SK-N-SH treated with all-trans-retinoic acid at 6 μM for 48 hours (cell line): Measurements from ENCODE around the gene GLRX2.

Experiments used
- ATAC-seq: fragments of 200-7000 bp; cut with Tn5 transposase; 3 replicates; pipeline ENCODE4 v1.9.1; 2020; ENCODE audit warnings: mild to moderate bottlenecking, moderate library complexity
- ARNTL ChIP-seq: fragments of 450-650 bp; formaldehyde crosslinking; IDR thresholded peaks from 2 replicates; pipeline ENCODE4 v1.5.0; 2020; ENCODE audit warnings: low read depth, mild to moderate bottlenecking, moderate library complexity, borderline replicate concordance
- BACH2 ChIP-seq: fragments of 250-450 bp; sonication (Bioruptor Pico); IDR thresholded peaks from 2 replicates; pipeline ENCODE4 v1.9.0; 2021; ENCODE audit warnings: mild to moderate bottlenecking, borderline replicate concordance
- CREB5 ChIP-seq: fragments of 250-450 bp; sonication (Bioruptor Pico); IDR thresholded peaks from 2 replicates; pipeline ENCODE4 v1.5.1; 2020; ENCODE audit warnings: low read depth, mild to moderate bottlenecking, moderate library complexity
- CSDC2 ChIP-seq: fragments of 250-450 bp; sonication (Bioruptor Pico); IDR thresholded peaks from 2 replicates; pipeline ENCODE4 v1.5.0; 2020; ENCODE audit warnings: mild to moderate bottlenecking, moderate library complexity
- CSRNP3 ChIP-seq: fragments of 250-450 bp; sonication (Bioruptor Pico); IDR thresholded peaks from 2 replicates; pipeline ENCODE4 v1.5.1; 2021; ENCODE audit warnings: mild to moderate bottlenecking, moderate library complexity
- ESRRG ChIP-seq: fragments of 250-450 bp; sonication (Bioruptor Pico); IDR thresholded peaks from 2 replicates; pipeline ENCODE4 v1.6.1; 2021; ENCODE audit warnings: mild to moderate bottlenecking
- GLIS3 ChIP-seq: fragments of 250-450 bp; sonication (Bioruptor Pico); IDR thresholded peaks from 2 replicates; pipeline ENCODE4 v1.5.0; 2020; ENCODE audit warnings: mild to moderate bottlenecking, moderate library complexity
- OSR1 ChIP-seq: fragments of 250-450 bp; sonication (Bioruptor Pico); IDR thresholded peaks from 2 replicates; pipeline ENCODE4 v1.8.0; 2022; ENCODE audit warnings: moderate library complexity, mild to moderate bottlenecking, inconsistent platforms
- PATZ1 ChIP-seq: fragments of 250-450 bp; sonication (Bioruptor Pico); IDR thresholded peaks from 2 replicates; pipeline ENCODE4 v1.8.0; 2020; ENCODE audit warnings: mild to moderate bottlenecking, moderate library complexity, borderline replicate concordance
- POU6F1 ChIP-seq: fragments of 250-450 bp; sonication (Bioruptor Pico); IDR thresholded peaks from 2 replicates; pipeline ENCODE4 v1.8.0; 2021; ENCODE audit warnings: low read depth, mild to moderate bottlenecking, moderate library complexity, borderline replicate concordance
- SNAI2 ChIP-seq: fragments of 250-450 bp; sonication (Bioruptor Pico); IDR thresholded peaks from 2 replicates; pipeline ENCODE4 v1.5.0; 2020; ENCODE audit warnings: mild to moderate bottlenecking, moderate library complexity
- TCF4 ChIP-seq: fragments of 250-450 bp; sonication (Bioruptor Pico); IDR thresholded peaks from 2 replicates; pipeline ENCODE4 v1.8.0; 2021; ENCODE audit warnings: mild to moderate bottlenecking, moderate library complexity, borderline replicate concordance
- TOX ChIP-seq: fragments of 250-450 bp; sonication (Bioruptor Pico); IDR thresholded peaks from 2 replicates; pipeline ENCODE4 v1.8.0; 2021; ENCODE audit warnings: mild to moderate bottlenecking, moderate library complexity, borderline replicate concordance
- TSHZ2 ChIP-seq: fragments of 250-450 bp; sonication (Bioruptor Pico); IDR thresholded peaks from 2 replicates; pipeline ENCODE4 v1.5.0; 2020; ENCODE audit warnings: mild to moderate bottlenecking, moderate library complexity
- ZC3H10 ChIP-seq: fragments of 250-450 bp; sonication (Bioruptor Pico); IDR thresholded peaks from 2 replicates; pipeline ENCODE4 v1.5.1; 2021; ENCODE audit warnings: mild to moderate bottlenecking, moderate library complexity
- ZFP30 ChIP-seq: fragments of 450-650 bp; formaldehyde crosslinking; IDR thresholded peaks from 2 replicates; pipeline ENCODE4 v1.5.0; 2022; ENCODE audit warnings: mild to moderate bottlenecking, moderate library complexity
- ZNF565 ChIP-seq: fragments of 450-650 bp; formaldehyde crosslinking; conservative IDR thresholded peaks from 2 replicates; pipeline ENCODE4 v1.5.0; 2020; ENCODE audit warnings: low read depth, mild to moderate bottlenecking, moderate library complexity
- ZNF70 ChIP-seq: fragments of 450-650 bp; formaldehyde crosslinking; IDR thresholded peaks from 2 replicates; pipeline ENCODE4 v1.5.0; 2020; ENCODE audit warnings: mild to moderate bottlenecking, moderate library complexity
- ZNF8 ChIP-seq: fragments of 450-650 bp; formaldehyde crosslinking; IDR thresholded peaks from 2 replicates; pipeline ENCODE4 v1.5.0; 2020; ENCODE audit warnings: mild to moderate bottlenecking, moderate library complexity

GLRX2 gene

GRCh38 chr1:193062698-193063463, 42.3 kb downstream of the GLRX2 start:
- no peak for TF ChIP-seq GLIS3 (CRISPR knock-in tag)
- peak; percentile 94 for TF ChIP-seq ZNF8 (CRISPR knock-in tag)
- TF ChIP-seq, all 23 proteins: peak for 1
- no peak for ATAC-seq

GRCh38 chr1:193060938-193061337, 44.3 kb downstream of the GLRX2 start:
- TF ChIP-seq PATZ1 (CRISPR knock-in tag) (no peak), POU6F1 (CRISPR knock-in tag) (no peak), ARNTL (no peak), TCF4 (CRISPR knock-in tag) (no peak), ZNF70 (CRISPR knock-in tag) (no peak)
- ATAC-seq, result no peak

GRCh38 chr1:193060406-193060805, 44.8 kb downstream of the GLRX2 start:
- no peak for ATAC-seq
- TF ChIP-seq ZNF565 (CRISPR knock-in tag) (no peak), TSHZ2 (CRISPR knock-in tag) (no peak), CSDC2 (CRISPR knock-in tag) (no peak), TOX (CRISPR knock-in tag) (no peak), PATZ1 (CRISPR knock-in tag) (no peak), ZNF70 (CRISPR knock-in tag) (no peak), BACH2 (CRISPR knock-in tag) (no peak), GLIS3 (CRISPR knock-in tag) (no peak), POU6F1 (CRISPR knock-in tag) (no peak), CREB5 (no peak), SNAI2 (CRISPR knock-in tag) (no peak), ZFP30 (CRISPR knock-in tag) (no peak), ZC3H10 (no peak), OSR1 (CRISPR knock-in tag) (no peak), CSRNP3 (no peak), TCF4 (CRISPR knock-in tag) (no peak), ARNTL (no peak), ESRRG (CRISPR knock-in tag) (no peak)
